NCI-H345 treated with DMSO at 0.1 percent for 48 hours (cell line): ENCODE measurements around the gene DRG1.
"Not testable (repeated sequence)": the region's sequence is repeated elsewhere in the genome, so short reads cannot be mapped to it uniquely, and the experiment has no call there.

Experiments used
- DNase-seq: peaks from one replicate; lab custom pipeline; 2025; ENCODE audit not compliant: unreplicated experiment; lab: John Stamatoyannopoulos, UW

The DRG1 gene

DNA sequence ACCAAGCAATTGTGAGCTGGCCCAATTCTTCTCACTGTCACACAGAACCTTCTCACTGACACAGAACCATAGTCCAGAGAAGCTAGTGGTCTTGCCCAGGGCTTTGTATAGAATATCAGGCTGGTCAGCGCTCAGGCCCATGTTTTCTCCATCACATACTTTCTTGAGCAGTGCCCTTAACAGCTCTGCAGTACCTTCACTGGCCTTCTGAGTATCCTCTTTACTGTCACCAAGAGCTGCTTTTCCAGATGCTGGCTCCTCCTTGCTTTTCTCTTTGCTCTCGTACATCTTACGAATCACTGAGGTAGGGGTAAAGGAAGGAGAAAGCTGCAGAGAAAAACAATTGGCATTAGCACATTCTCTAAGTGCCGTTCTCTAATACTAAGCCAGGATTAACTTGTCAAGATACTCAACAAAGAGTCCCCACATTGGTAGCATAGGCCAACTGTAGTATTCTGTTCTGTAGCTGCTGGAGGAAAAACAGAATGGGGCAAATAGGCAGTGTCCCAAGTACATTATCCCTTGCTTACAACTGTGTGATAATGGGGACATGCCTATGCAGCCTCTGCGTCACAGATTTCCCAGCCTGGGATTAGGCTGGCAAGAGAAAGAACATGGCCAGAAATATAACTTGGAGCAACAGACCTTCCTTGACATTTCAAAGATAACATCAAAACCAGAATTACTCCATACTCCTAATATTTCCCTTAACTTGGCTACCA, 43.5 kb downstream of the DRG1 start:
- no peak for DNase-seq

- no peak for DNase-seq
Measured at GRCh38 chr22:31443516-31443915, 44.1 kb downstream of the DRG1 start.

DNA sequence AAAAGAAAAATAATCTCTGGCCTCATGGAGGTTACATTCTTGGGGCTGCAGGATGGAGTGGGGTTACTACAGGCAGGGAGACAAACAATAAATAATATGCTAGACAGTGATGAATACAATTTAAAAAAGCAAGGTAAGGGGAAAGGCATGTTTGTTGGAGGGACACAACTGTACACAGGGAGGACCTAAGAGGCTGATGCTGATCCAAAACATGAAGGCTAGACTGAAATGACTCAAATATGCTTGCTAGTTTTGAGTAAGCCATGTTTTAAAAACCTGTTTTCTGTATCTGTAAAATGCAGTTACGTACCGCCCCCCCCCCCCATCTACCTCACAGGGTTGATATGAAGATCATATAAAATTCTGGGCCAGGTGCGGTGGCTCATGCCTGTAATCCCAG, 46.2 kb downstream of the DRG1 start:
- no peak for DNase-seq

DNA sequence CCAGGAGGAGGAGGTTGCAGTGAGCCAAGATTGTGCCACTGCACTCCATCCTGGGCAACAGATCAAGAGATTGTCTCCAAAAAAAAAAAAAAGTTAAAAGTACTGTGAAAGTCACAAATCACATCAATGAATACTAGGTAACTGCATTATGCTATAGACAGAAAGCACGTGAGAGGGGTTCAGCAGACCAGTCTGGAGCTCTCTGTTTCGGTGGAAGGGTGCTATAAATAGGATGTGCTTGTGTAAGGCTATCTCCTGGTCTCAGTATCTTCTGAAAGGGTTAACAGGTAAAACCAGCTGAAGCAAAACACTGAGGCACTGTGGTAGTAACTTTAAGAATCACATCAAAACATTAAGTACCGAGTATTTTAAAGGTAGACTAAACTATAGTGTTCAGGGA, 46.8 kb downstream of the DRG1 start:
- DNase-seq: no peak

DNA sequence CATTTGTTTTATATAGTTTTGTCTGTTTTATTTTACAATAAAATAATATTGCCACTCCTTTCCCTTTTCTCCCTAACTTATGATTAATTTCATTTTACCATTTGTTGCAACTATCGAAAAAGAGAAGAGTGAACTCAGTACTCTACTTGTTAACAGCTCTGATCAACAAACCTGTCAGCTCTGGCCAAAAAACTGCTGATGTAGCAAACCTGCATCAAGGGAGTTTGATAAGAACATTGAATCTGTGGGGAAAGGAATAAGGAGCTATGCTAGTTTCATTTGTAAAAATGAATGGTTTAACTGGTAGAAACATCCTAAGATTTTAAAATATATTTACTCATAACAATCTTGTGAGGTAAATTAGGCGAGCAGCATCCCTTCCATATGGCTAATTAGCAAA, 47.4 kb downstream of the DRG1 start:
- DNase-seq: no peak

GRCh38 chr22:31447337-31447736, 47.9 kb downstream of the DRG1 start:
- no peak for DNase-seq

DNA sequence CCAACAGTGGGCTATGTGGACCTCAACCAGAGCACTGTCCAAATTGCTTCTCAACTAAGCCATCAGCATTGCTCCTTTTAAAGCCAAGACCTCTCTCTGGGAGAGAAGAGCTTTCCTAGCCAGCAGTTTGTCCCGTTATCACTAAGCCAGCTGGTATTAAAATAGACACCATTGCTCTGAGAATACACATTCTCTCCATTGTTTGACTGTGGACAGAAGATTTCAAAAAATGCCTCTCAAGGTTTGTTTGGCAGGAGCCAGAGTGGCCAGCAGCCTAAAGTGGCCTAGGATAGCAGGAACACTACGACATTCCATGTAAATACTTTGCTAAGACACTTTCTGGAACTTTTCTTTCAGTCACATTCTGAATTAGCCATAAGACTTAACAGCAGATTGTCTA, 49.0 kb downstream of the DRG1 start:
- DNase-seq: no peak

- DNase-seq: no peak
Measured at GRCh38 chr22:31449506-31449905, 50.1 kb downstream of the DRG1 start.

- DNase-seq: no peak
Measured at GRCh38 chr22:31451709-31452571, 52.5 kb downstream of the DRG1 start.

- no peak for DNase-seq
Measured at GRCh38 chr22:31461699-31462098, 62.3 kb downstream of the DRG1 start.

- DNase-seq: no peak
Measured at GRCh38 chr22:31465307-31465706, 65.9 kb downstream of the DRG1 start.

DNA sequence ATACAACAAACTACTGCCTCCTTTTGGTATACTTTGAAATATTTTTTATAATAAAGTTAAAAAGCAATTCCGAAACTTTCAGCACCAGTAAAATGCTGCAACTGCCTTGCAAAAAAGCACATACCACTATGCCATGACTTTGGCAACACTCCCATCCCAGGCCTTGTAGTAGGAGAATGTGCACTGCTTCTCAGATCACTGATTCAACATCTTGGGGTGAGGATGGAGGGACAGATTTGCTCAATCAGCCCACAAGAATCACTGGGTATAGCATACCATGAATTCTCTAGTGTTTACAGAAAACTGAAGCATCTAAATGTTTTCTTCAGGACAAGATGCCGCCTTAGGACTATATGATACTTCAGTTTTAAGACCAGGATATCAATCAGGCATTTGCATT, 75.3 kb downstream of the DRG1 start:
- DNase-seq: no peak

DNA sequence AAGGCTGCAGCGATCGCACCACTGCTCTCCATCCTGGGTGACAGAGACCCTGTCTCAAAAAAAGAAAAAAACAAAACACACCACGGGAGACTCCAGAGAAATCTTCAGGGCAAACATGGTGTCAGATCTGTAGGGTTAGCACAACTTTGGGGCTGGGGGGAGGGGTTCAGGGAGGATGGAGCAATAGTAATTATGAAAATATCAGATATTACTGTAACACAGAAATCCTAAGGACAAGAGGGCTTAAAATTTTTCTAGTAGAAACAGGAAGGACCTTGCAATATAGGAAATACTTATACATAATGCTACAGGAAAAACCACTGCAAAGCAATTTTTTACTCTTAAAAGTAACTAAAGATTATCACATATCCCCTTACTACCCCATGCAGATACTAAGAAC, 76.4 kb downstream of the DRG1 start:
- no peak for DNase-seq

DNA sequence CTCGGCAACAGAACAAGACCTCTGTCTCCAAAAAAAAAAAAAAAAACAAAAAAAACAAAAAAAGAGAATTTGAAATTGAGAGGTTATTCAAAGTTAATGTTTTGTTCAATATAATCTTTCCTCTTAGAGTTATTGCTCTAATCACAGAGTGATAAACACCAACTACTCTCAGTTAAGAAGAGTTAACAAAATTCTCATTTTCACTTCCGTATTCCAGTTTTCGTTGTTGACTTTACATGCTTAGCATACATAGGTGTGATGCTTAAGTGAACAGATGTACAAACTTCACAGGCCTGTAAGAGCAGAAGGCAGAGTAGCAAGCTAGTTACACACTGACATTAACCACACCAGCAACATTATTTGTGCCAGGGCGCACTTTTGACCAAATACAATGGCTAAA, 77.9 kb downstream of the DRG1 start:
- DNase-seq: no peak

- DNase-seq: no peak
Measured at GRCh38 chr22:31481129-31481528, 81.7 kb downstream of the DRG1 start.

- DNase-seq: not testable (repeated sequence)
Measured at GRCh38 chr22:31482470-31482869, 83.1 kb downstream of the DRG1 start.
